ENCODE data around the gene AP1G2.

The AP1G2 gene

DNA sequence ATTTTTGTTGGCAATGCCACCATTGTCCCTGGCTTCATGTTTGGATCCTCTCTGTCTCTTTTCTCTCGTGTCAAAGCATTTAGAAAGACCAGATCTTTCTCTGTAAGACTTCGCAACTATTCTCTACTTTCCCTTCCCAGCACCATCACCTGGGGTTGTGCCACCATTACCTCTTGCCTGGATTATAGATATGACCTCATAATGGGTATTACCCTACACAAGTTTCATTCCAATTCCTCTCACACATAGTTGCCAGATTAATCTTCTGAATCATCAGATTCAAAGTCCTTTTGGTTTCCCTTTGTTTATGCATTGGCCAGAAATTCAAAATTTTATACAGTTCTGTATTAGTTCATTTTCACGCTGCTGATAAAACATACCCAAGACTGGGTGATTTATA lies 41.4 kb upstream of the AP1G2 start:
- no peaks in the 10 kb centered on the region for H3K9me3 ChIP-seq (ENCODE audit: control insufficient read depth, insufficient read depth, low read length)
- no peak overlapping the region for H3K27ac ChIP-seq (ENCODE audit: low read depth, low read length)
- no peaks in the 10 kb centered on the region for H3K4me1 ChIP-seq (ENCODE audit: control insufficient read depth, insufficient read depth, low read length)
- no peaks in the 10 kb centered on the region for H3K27me3 ChIP-seq (ENCODE audit: control insufficient read depth, insufficient read depth, low read length)
- H3K4me3 ChIP-seq (ENCODE audit: low read depth, low read length): no peak overlapping the region
- H3K36me3 ChIP-seq (ENCODE audit: control insufficient read depth, insufficient read depth, low read length): no peaks in the 10 kb centered on the region
- H3K9ac ChIP-seq (ENCODE audit: low read depth, low read length): no peak overlapping the region

DNA sequence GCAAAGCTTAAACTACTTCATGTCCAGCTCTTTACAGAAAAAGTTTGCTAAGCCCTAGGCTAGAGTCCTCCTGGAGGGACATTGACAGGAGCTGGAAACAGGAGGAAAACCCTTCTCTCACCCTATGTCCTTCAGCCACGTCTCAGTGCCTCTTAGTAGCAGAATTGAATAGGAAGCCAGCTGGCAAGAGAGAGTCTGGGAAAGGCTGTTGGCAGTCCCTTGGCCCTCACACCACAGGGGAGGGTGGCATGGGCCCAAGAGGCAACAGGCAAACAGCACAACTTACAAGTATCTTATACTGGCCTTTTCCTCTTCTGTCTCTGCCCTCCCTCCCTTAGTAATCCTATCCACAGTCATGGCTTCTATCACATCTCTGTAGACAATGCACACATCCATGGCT lies 40.9 kb upstream of the AP1G2 start:
- no peaks in the 10 kb centered on the region for H3K9me3 ChIP-seq (ENCODE audit: control insufficient read depth, insufficient read depth, low read length)
- no peaks in the 10 kb centered on the region for H3K36me3 ChIP-seq (ENCODE audit: control insufficient read depth, insufficient read depth, low read length)
- H3K4me1 ChIP-seq (ENCODE audit: control insufficient read depth, insufficient read depth, low read length): no peaks in the 10 kb centered on the region
- no peak overlapping the region for H3K27ac ChIP-seq (ENCODE audit: low read depth, low read length)
- no peak overlapping the region for H3K9ac ChIP-seq (ENCODE audit: low read depth, low read length)
- no peaks in the 10 kb centered on the region for H3K27me3 ChIP-seq (ENCODE audit: control insufficient read depth, insufficient read depth, low read length)
- no peak overlapping the region for H3K4me3 ChIP-seq (ENCODE audit: low read depth, low read length)

DNA sequence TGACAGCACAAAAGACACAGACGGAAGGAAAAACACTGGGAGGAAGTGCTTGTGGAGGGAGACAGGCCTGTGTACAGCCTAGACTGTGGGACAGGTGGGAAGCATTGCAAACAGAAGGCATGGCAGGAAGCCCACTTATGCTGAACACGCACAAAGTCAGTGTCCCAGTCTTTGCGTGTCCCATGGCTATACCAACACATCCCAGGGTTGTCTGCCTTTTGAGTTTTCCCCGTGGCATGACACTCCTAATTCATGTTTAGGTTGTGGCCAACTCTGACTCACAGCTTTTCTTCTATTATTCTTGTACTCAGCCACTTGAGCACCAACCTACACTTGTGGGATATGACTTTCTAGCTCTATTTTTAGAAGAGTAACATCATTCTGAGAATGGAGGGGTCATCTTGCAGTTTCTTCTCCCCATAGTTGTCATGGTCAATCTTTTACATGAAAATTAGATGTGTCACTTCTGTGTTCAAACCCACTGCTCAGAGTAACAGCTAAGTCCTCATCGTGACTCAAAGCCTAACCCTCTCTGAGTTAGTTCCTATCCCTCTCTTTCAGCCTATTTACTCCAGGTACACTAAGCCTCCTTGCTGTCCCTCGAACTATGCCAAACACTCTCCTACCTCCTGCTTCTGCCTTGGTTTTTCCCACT lies 38.5 kb upstream of the AP1G2 start:
- H3K9ac ChIP-seq (ENCODE audit: low read depth, low read length): no peak overlapping the region
- H3K9me3 ChIP-seq (ENCODE audit: control insufficient read depth, insufficient read depth, low read length): no peaks in the 10 kb centered on the region
- no peaks in the 10 kb centered on the region for H3K27me3 ChIP-seq (ENCODE audit: control insufficient read depth, insufficient read depth, low read length)
- H3K27ac ChIP-seq (ENCODE audit: low read depth, low read length): no peak overlapping the region
- no peaks in the 10 kb centered on the region for H3K36me3 ChIP-seq (ENCODE audit: control insufficient read depth, insufficient read depth, low read length)
- H3K4me3 ChIP-seq (ENCODE audit: low read depth, low read length): no peak overlapping the region
- H3K4me1 ChIP-seq (ENCODE audit: control insufficient read depth, insufficient read depth, low read length): no peaks in the 10 kb centered on the region

DNA sequence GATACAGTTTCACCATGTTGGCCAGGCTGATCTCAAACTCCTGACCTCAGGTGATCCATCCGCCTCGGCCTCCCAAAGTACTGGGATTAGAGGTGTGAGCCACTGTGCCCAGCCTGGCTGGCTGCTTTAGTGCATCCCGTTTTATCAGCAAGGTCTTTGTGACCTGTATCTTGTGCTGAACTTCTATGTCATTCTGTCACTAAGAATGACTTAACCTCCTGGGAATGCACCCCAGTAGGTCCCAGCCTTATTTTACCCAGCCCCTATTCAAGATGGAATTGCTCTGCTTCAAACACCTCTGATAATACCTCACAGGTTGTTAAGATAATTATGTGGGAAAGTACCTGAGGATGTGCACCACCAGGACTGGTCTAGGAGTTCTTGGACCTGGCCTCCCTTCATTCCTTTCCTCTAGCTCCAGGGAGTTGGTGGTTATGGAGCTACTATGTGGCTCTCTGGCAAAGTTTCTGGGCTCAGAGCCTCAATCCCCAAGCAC lies 37.1 kb upstream of the AP1G2 start:
- H3K4me1 ChIP-seq (ENCODE audit: control insufficient read depth, insufficient read depth, low read length): no peaks in the 10 kb centered on the region
- H3K27ac ChIP-seq (ENCODE audit: low read depth, low read length): no peak overlapping the region
- no peaks in the 10 kb centered on the region for H3K27me3 ChIP-seq (ENCODE audit: control insufficient read depth, insufficient read depth, low read length)
- no peak overlapping the region for H3K9ac ChIP-seq (ENCODE audit: low read depth, low read length)
- H3K9me3 ChIP-seq (ENCODE audit: control insufficient read depth, insufficient read depth, low read length): no peaks in the 10 kb centered on the region
- H3K36me3 ChIP-seq (ENCODE audit: control insufficient read depth, insufficient read depth, low read length): no peaks in the 10 kb centered on the region
- H3K4me3 ChIP-seq (ENCODE audit: low read depth, low read length): no peak overlapping the region

DNA sequence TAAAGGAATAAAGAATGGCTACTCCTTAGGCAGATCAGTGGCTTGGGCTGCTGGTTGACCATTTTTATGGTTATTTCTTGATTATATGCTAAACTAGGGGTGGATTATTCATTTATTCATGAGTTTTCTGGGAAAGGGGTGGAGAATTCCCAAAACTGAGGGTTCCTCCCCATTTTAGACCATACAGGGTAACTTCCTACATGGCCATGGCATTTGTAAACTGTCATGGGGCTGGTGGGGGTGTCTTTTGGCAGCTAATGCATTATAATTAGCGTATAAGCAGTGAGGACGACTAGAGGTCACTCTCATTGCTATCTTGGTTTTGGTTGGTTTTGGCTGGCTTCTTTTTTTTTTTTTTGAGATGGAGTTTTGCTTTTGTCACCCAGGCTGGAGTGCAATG lies 36.6 kb upstream of the AP1G2 start:
- Histone ChIP-seq H3K9me3 (ENCODE audit: control insufficient read depth, insufficient read depth, low read length) (no peaks in the 10 kb centered on the region), H3K36me3 (ENCODE audit: control insufficient read depth, insufficient read depth, low read length) (no peaks in the 10 kb centered on the region), H3K9ac (ENCODE audit: low read depth, low read length) (no peak overlapping the region), H3K27me3 (ENCODE audit: control insufficient read depth, insufficient read depth, low read length) (no peaks in the 10 kb centered on the region), H3K27ac (ENCODE audit: low read depth, low read length) (no peak overlapping the region), H3K4me3 (ENCODE audit: low read depth, low read length) (no peak overlapping the region), H3K4me1 (ENCODE audit: control insufficient read depth, insufficient read depth, low read length) (no peaks in the 10 kb centered on the region)

DNA sequence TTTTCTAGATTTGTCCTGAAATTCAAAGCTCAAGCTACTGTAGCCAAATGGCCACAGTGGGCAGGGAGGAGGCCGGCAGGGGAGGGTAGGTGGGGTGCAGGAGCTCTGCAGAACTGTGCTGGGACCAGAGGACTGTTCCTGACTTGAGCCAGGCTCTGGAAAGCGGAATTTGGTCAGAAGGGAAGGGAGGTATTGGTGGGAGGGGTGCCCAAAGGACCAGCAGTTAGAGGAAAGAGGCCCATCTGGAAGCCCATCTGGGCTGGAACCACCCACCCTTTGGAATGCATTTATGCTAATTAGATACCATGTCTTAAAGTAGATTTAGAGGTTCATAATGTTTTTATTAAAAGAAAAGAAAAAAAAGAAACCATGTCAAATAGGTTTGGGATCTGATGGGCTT lies 35.5 kb upstream of the AP1G2 start:
- Histone ChIP-seq H3K27ac (ENCODE audit: low read depth, low read length) (no peak overlapping the region), H3K36me3 (ENCODE audit: control insufficient read depth, insufficient read depth, low read length) (no peaks in the 10 kb centered on the region), H3K9ac (ENCODE audit: low read depth, low read length) (no peak overlapping the region), H3K9me3 (ENCODE audit: control insufficient read depth, insufficient read depth, low read length) (no peaks in the 10 kb centered on the region), H3K4me1 (ENCODE audit: control insufficient read depth, insufficient read depth, low read length) (no peaks in the 10 kb centered on the region), H3K27me3 (ENCODE audit: control insufficient read depth, insufficient read depth, low read length) (no peaks in the 10 kb centered on the region), H3K4me3 (ENCODE audit: low read depth, low read length) (no peak overlapping the region)

DNA sequence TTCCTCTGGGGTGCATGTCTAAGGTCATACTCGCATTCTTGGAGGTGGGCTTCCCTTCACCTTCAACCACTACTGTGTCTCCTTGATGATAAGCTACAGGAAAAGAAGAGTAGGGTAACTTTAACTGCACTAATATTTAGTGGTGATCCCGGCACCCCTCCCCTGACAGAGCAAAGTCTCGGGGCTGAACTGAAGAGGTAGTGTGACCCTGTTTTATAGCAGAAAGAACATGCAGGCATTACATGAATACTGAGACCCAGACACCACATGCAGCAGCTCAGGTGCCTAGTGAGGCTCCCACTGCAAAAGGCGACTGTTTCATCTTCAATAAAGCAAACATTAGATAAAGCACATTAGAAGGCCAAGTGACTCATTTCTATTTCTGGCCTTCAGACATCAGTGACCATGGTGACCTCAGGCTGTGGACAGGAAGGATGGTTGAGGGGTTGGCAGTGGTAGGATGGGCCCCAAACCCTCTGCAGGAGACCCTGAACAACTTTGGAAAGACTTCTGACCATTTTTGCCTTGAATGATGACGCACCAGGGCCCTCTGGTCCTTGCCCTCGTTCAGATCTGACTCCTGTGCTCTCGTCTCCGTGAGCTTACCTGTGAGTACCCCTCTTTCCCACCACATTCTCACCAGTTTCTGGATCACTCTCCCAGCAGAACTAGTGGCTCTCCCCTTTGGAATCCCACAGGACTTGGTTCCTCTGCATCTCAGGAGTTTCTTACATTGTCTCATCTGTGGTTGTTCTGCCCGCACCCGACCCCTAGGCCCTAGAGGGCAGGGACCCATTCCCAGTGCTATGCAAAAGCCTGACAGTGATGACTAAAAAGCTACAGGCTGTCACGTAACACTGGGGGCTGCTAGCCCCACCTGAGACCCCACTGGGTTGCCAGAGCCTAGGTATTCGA lies 34.8 kb upstream of the AP1G2 start:
- Histone ChIP-seq H3K36me3 (ENCODE audit: control insufficient read depth, insufficient read depth, low read length) (no peaks in the 10 kb centered on the region), H3K9me3 (ENCODE audit: control insufficient read depth, insufficient read depth, low read length) (no peaks in the 10 kb centered on the region), H3K27me3 (ENCODE audit: control insufficient read depth, insufficient read depth, low read length) (no peaks in the 10 kb centered on the region), H3K9ac (ENCODE audit: low read depth, low read length) (no peak overlapping the region), H3K4me1 (ENCODE audit: control insufficient read depth, insufficient read depth, low read length) (no peaks in the 10 kb centered on the region), H3K27ac (ENCODE audit: low read depth, low read length) (no peak overlapping the region), H3K4me3 (ENCODE audit: low read depth, low read length) (no peak overlapping the region)

DNA sequence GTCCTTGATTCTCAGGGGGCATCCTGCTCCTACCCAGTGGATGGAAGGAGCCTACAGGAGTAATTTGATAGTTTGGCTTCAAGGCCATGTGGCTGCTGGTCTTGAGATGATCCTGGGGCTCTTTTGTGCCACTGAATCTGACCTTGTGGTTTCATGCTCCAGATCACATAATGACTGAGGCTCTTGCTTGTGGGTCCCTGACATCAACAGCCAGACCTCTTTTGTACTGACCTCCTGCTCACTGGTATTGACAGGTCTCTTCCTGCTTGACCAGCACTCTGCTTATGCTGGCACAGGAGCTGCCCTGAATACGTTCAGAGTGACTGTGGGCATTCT lies 34.2 kb upstream of the AP1G2 start:
- Histone ChIP-seq H3K4me3 (ENCODE audit: low read depth, low read length) (no peak overlapping the region), H3K4me1 (ENCODE audit: control insufficient read depth, insufficient read depth, low read length) (no peaks in the 10 kb centered on the region), H3K27me3 (ENCODE audit: control insufficient read depth, insufficient read depth, low read length) (no peaks in the 10 kb centered on the region), H3K9ac (ENCODE audit: low read depth, low read length) (no peak overlapping the region), H3K27ac (ENCODE audit: low read depth, low read length) (no peak overlapping the region), H3K36me3 (ENCODE audit: control insufficient read depth, insufficient read depth, low read length) (no peaks in the 10 kb centered on the region), H3K9me3 (ENCODE audit: control insufficient read depth, insufficient read depth, low read length) (no peaks in the 10 kb centered on the region)

DNA sequence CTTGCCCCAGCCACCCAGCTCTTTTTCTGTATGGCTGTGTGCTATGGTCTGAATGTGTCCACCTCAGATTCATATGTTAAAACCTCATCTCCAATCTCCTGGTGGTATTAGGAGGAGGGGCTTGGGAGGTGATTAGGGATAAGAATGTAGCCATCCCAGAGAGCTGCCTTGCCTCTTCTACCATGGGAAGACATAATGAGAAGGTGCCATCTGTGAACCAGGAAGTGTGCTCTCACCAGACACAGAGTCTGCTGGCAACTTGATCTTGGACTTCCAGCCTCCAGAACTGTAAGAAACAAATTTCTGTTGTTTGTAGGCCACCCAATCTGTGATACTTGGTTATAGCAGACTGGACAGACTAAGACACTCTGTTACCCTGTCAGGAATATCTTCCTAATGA lies 33.8 kb upstream of the AP1G2 start:
- Histone ChIP-seq H3K4me1 (ENCODE audit: control insufficient read depth, insufficient read depth, low read length) (no peaks in the 10 kb centered on the region), H3K4me3 (ENCODE audit: low read depth, low read length) (no peak overlapping the region), H3K27ac (ENCODE audit: low read depth, low read length) (no peak overlapping the region), H3K36me3 (ENCODE audit: control insufficient read depth, insufficient read depth, low read length) (no peaks in the 10 kb centered on the region), H3K27me3 (ENCODE audit: control insufficient read depth, insufficient read depth, low read length) (no peaks in the 10 kb centered on the region), H3K9me3 (ENCODE audit: control insufficient read depth, insufficient read depth, low read length) (no peaks in the 10 kb centered on the region), H3K9ac (ENCODE audit: low read depth, low read length) (no peak overlapping the region)

DNA sequence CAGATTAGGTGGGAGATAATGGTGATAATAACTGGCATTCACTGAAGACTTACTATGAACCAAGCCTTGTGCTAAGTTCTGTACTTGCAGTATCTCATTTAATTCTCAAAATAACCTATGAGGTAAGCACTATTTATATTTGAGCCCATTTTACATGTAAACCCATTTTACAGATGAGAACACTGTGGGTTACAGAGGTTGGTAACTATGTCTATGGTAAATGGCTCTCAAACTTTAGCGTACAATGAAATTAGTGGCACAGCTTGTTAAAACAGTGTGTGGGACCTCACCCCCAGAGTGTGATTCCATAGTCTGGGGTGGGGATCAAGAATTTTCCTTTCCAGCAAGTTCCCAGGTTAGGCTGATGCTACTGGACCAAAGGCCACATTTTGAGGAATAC lies 33.2 kb upstream of the AP1G2 start:
- no peak overlapping the region for H3K4me3 ChIP-seq (ENCODE audit: low read depth, low read length)
- no peaks in the 10 kb centered on the region for H3K27me3 ChIP-seq (ENCODE audit: control insufficient read depth, insufficient read depth, low read length)
- no peak overlapping the region for H3K9ac ChIP-seq (ENCODE audit: low read depth, low read length)
- H3K4me1 ChIP-seq (ENCODE audit: control insufficient read depth, insufficient read depth, low read length): no peaks in the 10 kb centered on the region
- no peak overlapping the region for H3K27ac ChIP-seq (ENCODE audit: low read depth, low read length)
- no peaks in the 10 kb centered on the region for H3K9me3 ChIP-seq (ENCODE audit: control insufficient read depth, insufficient read depth, low read length)
- no peaks in the 10 kb centered on the region for H3K36me3 ChIP-seq (ENCODE audit: control insufficient read depth, insufficient read depth, low read length)

DNA sequence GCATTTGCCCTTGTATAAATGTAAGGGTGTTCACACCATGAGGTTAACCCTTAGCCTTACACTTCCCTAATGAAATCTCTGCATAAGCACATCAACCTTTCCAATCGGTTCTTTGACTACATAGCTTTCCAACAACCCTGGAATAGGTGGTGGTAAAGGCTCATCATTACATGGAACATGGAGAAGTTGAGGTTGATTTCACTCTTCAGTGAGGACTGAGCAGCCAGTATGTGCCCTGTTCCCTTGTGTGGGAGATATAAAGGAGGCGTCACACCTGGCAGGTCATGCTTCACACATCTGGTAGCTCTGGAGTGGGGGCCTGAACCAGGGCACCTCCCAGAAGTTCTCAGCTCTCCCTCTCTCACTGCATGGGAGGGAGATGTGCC lies 32.7 kb upstream of the AP1G2 start:
- Histone ChIP-seq H3K9ac (ENCODE audit: low read depth, low read length) (no peak overlapping the region), H3K4me3 (ENCODE audit: low read depth, low read length) (no peak overlapping the region), H3K36me3 (ENCODE audit: control insufficient read depth, insufficient read depth, low read length) (no peaks in the 10 kb centered on the region), H3K27ac (ENCODE audit: low read depth, low read length) (no peak overlapping the region), H3K4me1 (ENCODE audit: control insufficient read depth, insufficient read depth, low read length) (no peaks in the 10 kb centered on the region), H3K9me3 (ENCODE audit: control insufficient read depth, insufficient read depth, low read length) (no peaks in the 10 kb centered on the region), H3K27me3 (ENCODE audit: control insufficient read depth, insufficient read depth, low read length) (no peaks in the 10 kb centered on the region)
